Mesothelial cell of epicardium (in vitro differentiated cells): ENCODE measurements around the gene SLX4IP. TPM values are rescaled to one million over a fixed set of nuclear protein-coding genes. Genes with fewer than 3 reads are reported as not detected.

ENCODE experiments used
- DNase-seq, 2 experiments: peaks; one replicate each; pipeline ENCODE4 v3.0.0; 2021; ENCODE audit warnings: low spot score in 2 of 2; ENCODE audit not compliant: unreplicated experiment in 2 of 2
- H3K27ac Mint-ChIP-seq: 2 replicates; pipeline ENCODE4 v1.8.0; 2021; ENCODE audit warnings: mixed read lengths
- H3K27me3 Mint-ChIP-seq: 2 replicates; pipeline ENCODE4 v1.8.0; 2021; ENCODE audit warnings: low read depth, mixed read lengths
- H3K36me3 Mint-ChIP-seq: 2 replicates; pipeline ENCODE4 v1.8.0; 2021; ENCODE audit warnings: mixed read lengths
- H3K4me1 Mint-ChIP-seq: 2 replicates; pipeline ENCODE4 v1.8.0; 2021; ENCODE audit warnings: mixed read lengths
- H3K4me3 Mint-ChIP-seq: 2 replicates; pipeline ENCODE4 v1.8.0; 2021; ENCODE audit warnings: mild to moderate bottlenecking, moderate library complexity, mixed read lengths
- H3K9me3 Mint-ChIP-seq: 2 replicates; pipeline ENCODE4 v1.8.0; 2021; ENCODE audit warnings: mixed read lengths
- total RNA-seq: library from RNA; stranded (reverse); gene quantifications from 3 replicates; pipeline ENCODE4 v1.2.1, GENCODE V29; 2021
- TF ChIP-seq, protein P1 (sequence below): fragments of 200-600 bp; sonication (generic); IDR thresholded peaks from one replicate; pipeline ENCODE4 v1.5.0; 2021; ENCODE audit warnings: antibody characterized with exemption; ENCODE audit not compliant: unreplicated experiment

SLX4IP gene
- total RNA-seq, 1 donor from 2014 or later: 10.4 TPM

DNA sequence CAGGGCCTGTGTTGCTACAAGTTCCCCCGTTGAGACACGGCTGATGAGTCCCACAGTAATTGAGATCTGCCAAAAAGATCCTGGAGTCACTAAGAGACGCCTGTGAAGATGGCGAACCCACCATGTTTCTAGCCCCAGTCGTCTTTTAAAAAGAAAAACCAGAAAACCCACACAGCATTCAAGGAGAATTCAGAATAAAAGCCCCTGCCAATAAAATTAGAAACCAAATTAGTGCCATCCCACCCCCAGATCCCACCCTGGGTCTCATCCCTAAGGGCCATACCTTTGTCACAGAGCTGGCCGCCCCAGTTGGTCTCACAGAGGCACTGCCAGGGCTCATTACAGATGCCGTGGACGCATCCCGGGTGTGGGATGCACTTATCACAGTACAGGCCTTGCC lies 217.1 kb downstream of the SLX4IP start:
- Mint-ChIP-seq H3K4me1 (peaks cover 96% of the 10 kb centered on the region), H3K4me3 (no peak overlapping the region), H3K27me3 (no peaks in the 10 kb centered on the region), H3K9me3 (no peaks in the 10 kb centered on the region), H3K27ac (peak overlapping the region; percentile 81), H3K36me3 (peaks cover 29% of the 10 kb centered on the region)
- TF ChIP-seq, protein P1, sequence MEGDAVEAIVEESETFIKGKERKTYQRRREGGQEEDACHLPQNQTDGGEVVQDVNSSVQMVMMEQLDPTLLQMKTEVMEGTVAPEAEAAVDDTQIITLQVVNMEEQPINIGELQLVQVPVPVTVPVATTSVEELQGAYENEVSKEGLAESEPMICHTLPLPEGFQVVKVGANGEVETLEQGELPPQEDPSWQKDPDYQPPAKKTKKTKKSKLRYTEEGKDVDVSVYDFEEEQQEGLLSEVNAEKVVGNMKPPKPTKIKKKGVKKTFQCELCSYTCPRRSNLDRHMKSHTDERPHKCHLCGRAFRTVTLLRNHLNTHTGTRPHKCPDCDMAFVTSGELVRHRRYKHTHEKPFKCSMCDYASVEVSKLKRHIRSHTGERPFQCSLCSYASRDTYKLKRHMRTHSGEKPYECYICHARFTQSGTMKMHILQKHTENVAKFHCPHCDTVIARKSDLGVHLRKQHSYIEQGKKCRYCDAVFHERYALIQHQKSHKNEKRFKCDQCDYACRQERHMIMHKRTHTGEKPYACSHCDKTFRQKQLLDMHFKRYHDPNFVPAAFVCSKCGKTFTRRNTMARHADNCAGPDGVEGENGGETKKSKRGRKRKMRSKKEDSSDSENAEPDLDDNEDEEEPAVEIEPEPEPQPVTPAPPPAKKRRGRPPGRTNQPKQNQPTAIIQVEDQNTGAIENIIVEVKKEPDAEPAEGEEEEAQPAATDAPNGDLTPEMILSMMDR: no peak
- DNase-seq: no peak

DNA sequence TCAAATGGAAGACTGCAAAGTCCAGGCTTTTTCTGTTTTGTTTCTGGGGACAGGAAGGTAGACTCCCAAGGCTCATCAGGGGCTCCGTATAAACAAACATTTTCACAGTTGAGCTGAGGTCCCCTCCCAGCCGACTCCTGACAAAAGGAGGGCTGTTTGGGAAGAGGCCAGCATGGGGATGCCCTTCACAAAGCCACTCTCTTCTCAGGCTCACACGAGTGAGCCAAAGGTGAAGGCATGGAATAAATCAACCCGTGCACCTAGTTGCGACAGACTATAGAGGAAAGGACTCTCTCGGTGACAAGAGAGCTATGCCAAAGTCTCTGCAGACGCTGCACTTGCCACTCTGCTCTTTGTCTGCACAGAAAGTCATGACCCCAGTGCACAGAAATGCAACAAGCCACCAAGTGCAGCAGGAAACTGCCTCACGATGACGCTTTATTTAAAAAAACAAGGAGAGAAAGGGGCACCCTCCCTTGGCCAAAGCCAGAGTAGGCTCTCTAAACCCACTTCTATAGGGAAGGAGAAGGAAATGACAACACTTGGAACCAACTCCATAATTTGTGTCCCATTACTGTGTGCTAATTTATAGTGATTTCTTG lies 217.7 kb downstream of the SLX4IP start:
- Mint-ChIP-seq H3K36me3 (peaks cover 29% of the 10 kb centered on the region), H3K9me3 (no peaks in the 10 kb centered on the region), H3K4me3 (peak overlapping the region; percentile 26), H3K27me3 (no peaks in the 10 kb centered on the region), H3K4me1 (peaks cover 96% of the 10 kb centered on the region), H3K27ac (peak overlapping the region; percentile 81)
- TF ChIP-seq, protein P1: no peak
- DNase-seq: no peak

DNA sequence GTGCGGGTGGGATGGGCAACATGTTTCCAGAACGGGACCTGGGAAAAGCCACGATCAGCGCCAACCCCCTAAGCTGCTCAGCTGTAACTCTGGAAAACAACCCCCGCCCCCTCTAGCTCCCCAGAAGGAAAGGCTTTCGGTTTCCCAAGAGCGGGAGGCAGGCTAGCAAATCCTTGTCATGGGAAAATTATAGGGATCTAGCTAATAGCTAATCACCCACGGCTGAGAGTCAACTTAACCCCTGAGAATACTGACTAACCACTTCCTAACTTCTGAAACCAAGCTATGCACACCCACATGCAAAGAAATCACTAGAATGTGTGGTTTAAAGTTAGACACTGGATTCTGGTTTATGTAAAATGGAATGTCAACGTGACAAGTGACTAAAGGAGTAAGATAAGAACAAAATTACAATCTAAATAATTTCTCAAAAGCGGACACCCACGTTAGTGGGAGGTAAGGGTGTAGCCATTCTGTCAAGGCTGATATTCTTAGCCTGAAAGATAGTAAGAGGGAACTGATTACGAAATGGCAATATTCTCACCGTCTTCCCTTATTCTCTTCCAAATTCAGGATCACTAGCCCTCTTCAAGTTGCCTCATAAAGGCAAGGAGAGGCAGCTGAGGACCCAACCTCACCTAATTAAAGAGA lies 218.6 kb downstream of the SLX4IP start:
- TF ChIP-seq, protein P1: no peak
- H3K27ac Mint-ChIP-seq: peak overlapping the region; percentile 93
- no peak for DNase-seq
- peaks cover 93% of the 10 kb centered on the region for H3K4me1 Mint-ChIP-seq
- H3K27me3 Mint-ChIP-seq: no peaks in the 10 kb centered on the region
- no peaks in the 10 kb centered on the region for H3K9me3 Mint-ChIP-seq
- H3K4me3 Mint-ChIP-seq: no peak overlapping the region
- H3K36me3 Mint-ChIP-seq: peaks cover 32% of the 10 kb centered on the region

DNA sequence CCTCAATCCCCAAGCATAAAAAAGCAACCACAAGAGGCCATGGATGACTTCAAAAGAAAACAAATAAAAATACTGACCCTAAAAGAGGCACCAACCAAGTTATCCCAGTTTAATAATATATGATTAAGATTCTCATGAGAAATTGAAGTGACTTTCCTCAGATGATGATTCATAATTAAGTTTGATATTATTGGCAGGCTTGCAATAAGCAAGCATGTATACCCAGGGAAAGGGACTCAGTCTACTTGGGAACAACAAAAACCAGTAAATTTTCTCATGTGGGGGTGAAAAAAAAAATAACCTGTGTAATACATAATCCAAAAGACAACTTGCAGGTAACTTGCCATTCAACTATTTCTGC lies 219.1 kb downstream of the SLX4IP start:
- Mint-ChIP-seq H3K9me3 (no peaks in the 10 kb centered on the region), H3K27ac (peak overlapping the region; percentile 93), H3K27me3 (no peaks in the 10 kb centered on the region), H3K36me3 (peaks cover 33% of the 10 kb centered on the region), H3K4me1 (peaks cover 90% of the 10 kb centered on the region), H3K4me3 (peak overlapping the region; percentile 20)
- DNase-seq: no peak
- TF ChIP-seq, protein P1: no peak

DNA sequence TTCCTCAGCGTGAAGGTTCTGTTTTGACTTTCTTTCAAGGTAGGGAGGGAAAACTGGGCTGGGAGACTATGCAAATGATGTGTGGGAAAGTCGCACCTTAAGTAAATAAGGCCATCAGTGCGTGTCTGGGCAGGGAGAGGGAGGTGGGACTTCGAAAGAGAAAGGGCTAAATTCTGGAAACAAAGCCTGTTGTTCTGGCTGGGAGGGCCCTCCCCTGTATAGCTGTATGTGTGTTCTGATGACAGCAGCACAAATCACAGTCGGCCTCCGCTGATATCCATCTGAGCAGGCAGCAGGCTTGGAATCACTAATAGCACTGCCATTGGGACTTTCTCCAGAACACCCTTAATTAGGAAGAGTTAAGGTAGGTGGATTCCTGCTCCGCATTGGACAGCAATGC lies 219.5 kb downstream of the SLX4IP start:
- Mint-ChIP-seq H3K36me3 (peaks cover 30% of the 10 kb centered on the region), H3K4me3 (peak overlapping the region; percentile 20), H3K27ac (peak overlapping the region; percentile 93), H3K27me3 (no peaks in the 10 kb centered on the region), H3K9me3 (no peaks in the 10 kb centered on the region), H3K4me1 (peaks cover 90% of the 10 kb centered on the region)
- DNase-seq: no peak
- TF ChIP-seq, protein P1: no peak
